PC-3 (cell line): ENCODE measurements around the gene BAIAP3. TPM values are rescaled to one million over a fixed set of nuclear protein-coding genes. Genes with fewer than 3 reads are reported as not detected.

Experiments
- ATAC-seq: fragments of 200-7000 bp; cut with Tn5 transposase; 2 replicates; pipeline ENCODE4 v1.9.1; 2020; ENCODE audit warnings: mild to moderate bottlenecking, moderate library complexity
- BruUV-seq: library from RNA; stranded (reverse); fragments of 400-500 nt; replicated peaks from 2 replicates; lab custom pipeline; 2021; lab: Mats Ljungman, UMichigan
- CTCF ChIA-PET: fragments of 300-600 bp; sonication (Branson Sonifier 250); formaldehyde crosslinking; loops from one replicate; lab custom pipeline; 2022; ENCODE audit warnings: antibody characterized with exemption; lab: Charles Lee
- POLR2A ChIA-PET: fragments of 300-600 bp; sonication (Branson Sonifier 250); formaldehyde crosslinking; loops from one replicate; lab custom pipeline; 2022; ENCODE audit warnings: antibody characterized with exemption; ENCODE audit not compliant: unreplicated experiment; lab: Charles Lee
- DNase-seq: peaks from one replicate; pipeline ENCODE4 v3.0.0-alpha.2; 2015
- H2AFZ ChIP-seq: fragments of 300-600 bp; sonication (generic); 2 replicates; pipeline ENCODE4 v1.6.0; 2016; ENCODE audit warnings: antibody characterized with exemption, low read length
- H3F3A ChIP-seq: fragments of 300-600 bp; sonication (generic); one replicate; pipeline ENCODE4 v1.6.0; 2017; ENCODE audit warnings: antibody characterized with exemption, low read length, control low read depth, mild to moderate bottlenecking; ENCODE audit not compliant: unreplicated experiment
- H3K27ac ChIP-seq: fragments of 300-600 bp; sonication (generic); 2 replicates; pipeline ENCODE4 v1.5.1; 2016; ENCODE audit warnings: mild to moderate bottlenecking, low read length
- H3K27me3 ChIP-seq: fragments of 300-600 bp; sonication (generic); 2 replicates; pipeline ENCODE4 v1.6.1; 2016; ENCODE audit warnings: low read length, mixed read lengths
- H3K36me3 ChIP-seq: fragments of 300-600 bp; sonication (generic); 2 replicates; pipeline ENCODE4 v1.6.1; 2016; ENCODE audit warnings: low read depth, mixed run types, low read length, mixed read lengths
- H3K4me1 ChIP-seq: fragments of 300-600 bp; sonication (generic); 2 replicates; pipeline ENCODE4 v1.5.1; 2016; ENCODE audit warnings: low read length; ENCODE audit not compliant: insufficient read depth
- H3K4me2 ChIP-seq: fragments of 300-600 bp; sonication (generic); 2 replicates; pipeline ENCODE4 v1.6.0; 2016; ENCODE audit warnings: low read length
- H3K4me3 ChIP-seq: fragments of 300-600 bp; sonication (generic); 2 replicates; pipeline ENCODE4 v1.5.1; 2016; ENCODE audit warnings: mild to moderate bottlenecking, low read length, mixed read lengths
- H3K79me2 ChIP-seq: fragments of 300-600 bp; sonication (generic); 2 replicates; pipeline ENCODE4 v1.6.1; 2017; ENCODE audit warnings: low read length, mixed read lengths
- H3K9ac ChIP-seq: fragments of 300-600 bp; sonication (generic); 2 replicates; pipeline ENCODE4 v1.6.0; 2016; ENCODE audit warnings: mild to moderate bottlenecking, low read length
- H3K9me2 ChIP-seq: fragments of 300-600 bp; sonication (generic); replicated peaks from 2 replicates; pipeline ENCODE4 v1.6.1; 2016; ENCODE audit warnings: mixed run types, low read length, mixed read lengths
- H3K9me3 ChIP-seq: fragments of 300-600 bp; sonication (generic); 2 replicates; pipeline ENCODE4 v1.6.1; 2016; ENCODE audit warnings: low read length, mixed read lengths
- H4K20me1 ChIP-seq: fragments of 300-600 bp; sonication (generic); 2 replicates; pipeline ENCODE4 v1.6.1; 2016; ENCODE audit warnings: low read length, mixed read lengths
- EZH2 ChIP-seq: fragments of 300-600 bp; sonication (generic); IDR thresholded peaks from one replicate; pipeline ENCODE4 v1.6.1; 2017; ENCODE audit warnings: antibody characterized with exemption, mild to moderate bottlenecking, low read length; ENCODE audit not compliant: unreplicated experiment
- EZH2phosphoT487 ChIP-seq: fragments of 300-600 bp; sonication (generic); IDR thresholded peaks from 2 replicates; pipeline ENCODE4 v1.6.1; 2018; ENCODE audit warnings: mild to moderate bottlenecking, antibody characterized with exemption, low read length, borderline replicate concordance
- intact Hi-C: fragments of 100-400 bp; cut with micrococcal nuclease; formaldehyde crosslinking; loops from 2 replicates; pipeline ENCODE4 v1.9.0; 2023
- total RNA-seq: library from RNA; depleted of rRNA; stranded (reverse); fragments of >200 nt; gene quantifications from 2 replicates; pipeline ENCODE4 v1.2.3, GENCODE V29; 2014
- TF ChIP-seq, protein P1 (sequence below): fragments of 300-600 bp; sonication (generic); conservative IDR thresholded peaks from 2 replicates; pipeline ENCODE4 v1.5.1; 2017; ENCODE audit warnings: antibody characterized with exemption, low read depth, mild to moderate bottlenecking, low read length

Gene BAIAP3
- total RNA-seq, 1 experiment from 2014 or later, result 13.1 TPM

DNA sequence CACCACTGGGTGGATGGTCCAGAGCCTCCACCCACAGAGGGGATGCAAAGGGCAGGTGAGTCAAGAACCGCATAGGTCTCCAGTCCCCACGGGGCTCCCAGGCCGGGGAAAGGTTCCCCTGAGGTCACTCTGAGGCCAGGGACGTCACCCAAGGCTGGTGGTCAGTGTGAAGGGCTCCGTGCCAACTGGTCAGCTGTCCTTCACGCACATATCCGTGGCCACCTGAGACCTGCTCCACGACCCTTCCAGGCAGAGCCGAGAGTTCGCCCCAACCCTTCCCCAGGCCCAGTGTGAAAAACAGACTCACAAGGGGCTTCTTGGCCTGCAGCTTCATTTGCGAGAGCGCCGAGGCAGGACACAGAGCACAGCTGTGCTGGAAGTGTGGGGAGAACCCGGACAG is 15.5 kb downstream of the BAIAP3 start:
- CTCF ChIA-PET, result interaction anchor here (0.6 kb wide), 1 partner anchor 18 kb away, joined by 3 read pairs; no protein-coding TSS in a partner anchor

DNA sequence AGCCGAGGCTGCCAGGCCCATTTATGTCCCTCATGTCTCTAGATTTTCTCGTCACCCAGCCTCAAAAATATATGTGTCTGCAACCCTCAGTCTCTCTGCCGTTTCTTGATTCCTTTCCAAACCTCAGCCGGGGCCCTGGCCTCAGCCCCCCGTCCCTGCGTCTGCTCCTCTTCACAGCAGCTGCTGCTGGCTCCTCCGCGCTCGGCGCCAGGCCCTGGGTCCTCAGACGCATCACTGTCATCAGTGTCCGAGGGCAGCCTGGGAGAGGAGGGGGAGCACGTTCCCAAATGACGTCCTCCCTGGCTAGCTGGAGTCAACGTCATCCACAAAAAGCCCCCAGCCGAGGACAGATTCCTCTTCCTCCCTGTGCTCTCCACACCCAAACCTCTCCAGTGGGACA is 15.9 kb downstream of the BAIAP3 start:
- TF ChIP-seq, protein P1, sequence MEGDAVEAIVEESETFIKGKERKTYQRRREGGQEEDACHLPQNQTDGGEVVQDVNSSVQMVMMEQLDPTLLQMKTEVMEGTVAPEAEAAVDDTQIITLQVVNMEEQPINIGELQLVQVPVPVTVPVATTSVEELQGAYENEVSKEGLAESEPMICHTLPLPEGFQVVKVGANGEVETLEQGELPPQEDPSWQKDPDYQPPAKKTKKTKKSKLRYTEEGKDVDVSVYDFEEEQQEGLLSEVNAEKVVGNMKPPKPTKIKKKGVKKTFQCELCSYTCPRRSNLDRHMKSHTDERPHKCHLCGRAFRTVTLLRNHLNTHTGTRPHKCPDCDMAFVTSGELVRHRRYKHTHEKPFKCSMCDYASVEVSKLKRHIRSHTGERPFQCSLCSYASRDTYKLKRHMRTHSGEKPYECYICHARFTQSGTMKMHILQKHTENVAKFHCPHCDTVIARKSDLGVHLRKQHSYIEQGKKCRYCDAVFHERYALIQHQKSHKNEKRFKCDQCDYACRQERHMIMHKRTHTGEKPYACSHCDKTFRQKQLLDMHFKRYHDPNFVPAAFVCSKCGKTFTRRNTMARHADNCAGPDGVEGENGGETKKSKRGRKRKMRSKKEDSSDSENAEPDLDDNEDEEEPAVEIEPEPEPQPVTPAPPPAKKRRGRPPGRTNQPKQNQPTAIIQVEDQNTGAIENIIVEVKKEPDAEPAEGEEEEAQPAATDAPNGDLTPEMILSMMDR, result no peak
- TF ChIP-seq EZH2, result no peak
- no peak for TF ChIP-seq EZH2phosphoT487
- no peak for DNase-seq
- Histone ChIP-seq H3F3A (no peaks in the 10 kb centered on the region), H3K9ac (no peak overlapping the region), H3K79me2 (peaks cover 36% of the 10 kb centered on the region), H3K9me2 (no peaks in the 10 kb centered on the region), H3K4me2 (no peak overlapping the region), H3K4me1 (no peaks in the 10 kb centered on the region; the same call in 1 of the 2 replicates), H3K4me3 (no peak overlapping the region), H3K36me3 (no peaks in the 10 kb centered on the region), H3K9me3 (no peaks in the 10 kb centered on the region), H3K27ac (no peak overlapping the region), H3K27me3 (no peaks in the 10 kb centered on the region), H2AFZ (no peak overlapping the region), H4K20me1 (no peaks in the 10 kb centered on the region)
- no peak for ATAC-seq
- POLR2A ChIA-PET, result no interaction called here
- no TSS peak for BruUV-seq
- intact Hi-C loops, result no loop called here
- CTCF ChIA-PET, result interaction anchor here (0.6 kb wide), 1 partner anchor 18 kb away, joined by 3 read pairs; no protein-coding TSS in a partner anchor

More for the DNA sequence above, 15.5 kb downstream of the BAIAP3 start:
- Histone ChIP-seq H3K36me3 (no peaks in the 10 kb centered on the region), H3K27me3 (no peaks in the 10 kb centered on the region), H3K4me2 (no peak overlapping the region), H4K20me1 (no peaks in the 10 kb centered on the region), H3K27ac (no peak overlapping the region), H3K9ac (no peak overlapping the region), H3K79me2 (peaks cover 33% of the 10 kb centered on the region), H2AFZ (no peak overlapping the region), H3F3A (no peaks in the 10 kb centered on the region), H3K9me3 (no peaks in the 10 kb centered on the region), H3K4me3 (no peak overlapping the region), H3K4me1 (no peaks in the 10 kb centered on the region; the same call in 1 of the 2 replicates), H3K9me2 (no peaks in the 10 kb centered on the region)
- POLR2A ChIA-PET, result no interaction called here
- DNase-seq (no peak), ATAC-seq (no peak)
- TF ChIP-seq, protein P1, result no peak
- TF ChIP-seq EZH2phosphoT487 (no peak), EZH2 (no peak)
- BruUV-seq, result no TSS peak
- intact Hi-C loops, result no loop called here

GRCh38 chr16:1349951-1350350 is 16.5 kb downstream of the BAIAP3 start:
- ATAC-seq, result no peak
- BruUV-seq, result TSS peak; percentile 39
- CTCF ChIA-PET, result no interaction called here

More at GRCh38 chr16:1349951-1350350, 16.5 kb downstream of the BAIAP3 start:
- Histone ChIP-seq H3K27ac (no peak overlapping the region), H3K36me3 (no peaks in the 10 kb centered on the region), H2AFZ (no peak overlapping the region), H3K4me1 (no peaks in the 10 kb centered on the region; the same call in 1 of the 2 replicates), H3K27me3 (no peaks in the 10 kb centered on the region), H3K79me2 (peaks cover 41% of the 10 kb centered on the region), H3K4me2 (no peak overlapping the region; the same call in 1 of the 2 replicates), H3F3A (no peaks in the 10 kb centered on the region), H3K9me2 (no peaks in the 10 kb centered on the region), H3K9ac (no peak overlapping the region), H4K20me1 (no peaks in the 10 kb centered on the region), H3K4me3 (no peak overlapping the region), H3K9me3 (no peaks in the 10 kb centered on the region)
- POLR2A ChIA-PET, result no interaction called here
- DNase-seq, result no peak
- intact Hi-C loops, result no loop called here
- TF ChIP-seq EZH2phosphoT487 (no peak), EZH2 (no peak)
- TF ChIP-seq, protein P1, result no peak
